DOHH2 (cell line): ENCODE measurements around the gene EPHB1.

Experiments used
- H3F3A ChIP-seq: fragments of 200-600 bp; sonication (generic), shearing (Covaris generic); 2 replicates; pipeline ENCODE4 v1.6.0; 2016; ENCODE audit warnings: antibody characterized with exemption, mild to moderate bottlenecking; ENCODE audit not compliant: control insufficient read depth, insufficient read depth
- H3K27ac ChIP-seq: fragments of 200-600 bp; sonication (generic); 2 replicates; pipeline ENCODE4 v1.5.1; 2014; ENCODE audit warnings: low read depth, mild to moderate bottlenecking, low read length, moderate library complexity
- H3K27me3 ChIP-seq: fragments of 200-600 bp; sonication (generic); 2 replicates; pipeline ENCODE4 v1.6.1; 2014; ENCODE audit warnings: mild to moderate bottlenecking, low read length, mixed read lengths; ENCODE audit not compliant: control insufficient read depth
- H3K36me3 ChIP-seq: fragments of 200-600 bp; sonication (generic); 2 replicates; pipeline ENCODE4 v1.6.1; 2014; ENCODE audit warnings: mild to moderate bottlenecking, low read length, moderate library complexity, mixed read lengths; ENCODE audit not compliant: control insufficient read depth
- H3K4me1 ChIP-seq: fragments of 200-600 bp; sonication (generic); 2 replicates; pipeline ENCODE4 v1.6.1; 2014; ENCODE audit warnings: mild to moderate bottlenecking, low read length, mixed read lengths; ENCODE audit not compliant: control insufficient read depth
- H3K4me2 ChIP-seq: fragments of 200-600 bp; sonication (generic); 2 replicates; pipeline ENCODE4 v1.6.0; 2014; ENCODE audit warnings: mild to moderate bottlenecking, low read length, moderate library complexity
- H3K4me3 ChIP-seq: fragments of 200-600 bp; sonication (generic); 2 replicates; pipeline ENCODE4 v1.5.1; 2014; ENCODE audit warnings: mild to moderate bottlenecking, low read length, mixed read lengths
- H3K79me2 ChIP-seq: fragments of 200-600 bp; sonication (generic); 2 replicates; pipeline ENCODE4 v1.6.1; 2014; ENCODE audit warnings: mild to moderate bottlenecking, low read length, mixed read lengths; ENCODE audit not compliant: control insufficient read depth
- H3K9me2 ChIP-seq: fragments of 200-600 bp; sonication (generic); replicated peaks from 2 replicates; pipeline ENCODE4 v1.6.1; 2014; ENCODE audit warnings: mild to moderate bottlenecking, low read length, mixed read lengths; ENCODE audit not compliant: control insufficient read depth
- H3K9me3 ChIP-seq: fragments of 200-600 bp; sonication (generic); 2 replicates; pipeline ENCODE4 v1.6.1; 2014; ENCODE audit warnings: antibody characterized with exemption, low read length, mixed read lengths; ENCODE audit not compliant: control insufficient read depth, insufficient read depth
- H4K20me1 ChIP-seq: fragments of 200-600 bp; sonication (generic); 2 replicates; pipeline ENCODE4 v1.6.0; 2014; ENCODE audit warnings: low read depth, mild to moderate bottlenecking, antibody characterized with exemption, low read length, moderate library complexity; ENCODE audit not compliant: control insufficient read depth, insufficient read depth
- CTCF ChIP-seq: fragments of 200-600 bp; sonication (generic); IDR thresholded peaks from one replicate; pipeline ENCODE4 v1.5.1; 2014; ENCODE audit warnings: antibody characterized with exemption, mild to moderate bottlenecking, low read depth, low read length; ENCODE audit not compliant: poor library complexity, severe bottlenecking
- EZH2phosphoT487 ChIP-seq: fragments of 200-600 bp; sonication (generic); IDR thresholded peaks from 2 replicates; pipeline ENCODE4 v1.6.1; 2017; ENCODE audit warnings: borderline replicate concordance, mild to moderate bottlenecking, antibody characterized with exemption, low read length, moderate library complexity, mixed read lengths

The EPHB1 gene

GRCh38 chr3:134859341-134859740 lies 64.3 kb downstream of the EPHB1 start:
- no peaks in the 10 kb centered on the region for H3K9me2 ChIP-seq
- no peaks in the 10 kb centered on the region for H3K4me1 ChIP-seq
- no peak for TF ChIP-seq EZH2phosphoT487
- TF ChIP-seq CTCF, result no peak
- no peaks in the 10 kb centered on the region for H3K9me3 ChIP-seq
- no peaks in the 10 kb centered on the region for H4K20me1 ChIP-seq
- no peak overlapping the region for H3K4me2 ChIP-seq
- no peaks in the 10 kb centered on the region for H3K27me3 ChIP-seq
- no peaks in the 10 kb centered on the region for H3K79me2 ChIP-seq
- no peaks in the 10 kb centered on the region for H3K36me3 ChIP-seq
- H3K27ac ChIP-seq, result no peak overlapping the region
- no peaks in the 10 kb centered on the region for H3F3A ChIP-seq
- H3K4me3 ChIP-seq, result no peak overlapping the region

- Histone ChIP-seq H3K4me1 (no peaks in the 10 kb centered on the region), H3K79me2 (no peaks in the 10 kb centered on the region), H3K9me3 (no peaks in the 10 kb centered on the region), H3K27ac (no peak overlapping the region), H3F3A (no peaks in the 10 kb centered on the region), H3K36me3 (no peaks in the 10 kb centered on the region), H3K4me2 (no peak overlapping the region), H3K27me3 (no peaks in the 10 kb centered on the region), H3K9me2 (no peaks in the 10 kb centered on the region), H4K20me1 (no peaks in the 10 kb centered on the region), H3K4me3 (no peak overlapping the region)
- TF ChIP-seq CTCF (no peak), EZH2phosphoT487 (no peak)
Observed at GRCh38 chr3:134860141-134860540, 65.1 kb downstream of the EPHB1 start.

- Histone ChIP-seq H3F3A (no peaks in the 10 kb centered on the region), H3K27me3 (no peaks in the 10 kb centered on the region), H4K20me1 (no peaks in the 10 kb centered on the region), H3K9me3 (no peaks in the 10 kb centered on the region), H3K4me3 (no peak overlapping the region), H3K9me2 (no peaks in the 10 kb centered on the region), H3K27ac (no peak overlapping the region), H3K4me2 (no peak overlapping the region), H3K36me3 (no peaks in the 10 kb centered on the region), H3K79me2 (no peaks in the 10 kb centered on the region), H3K4me1 (no peaks in the 10 kb centered on the region)
- TF ChIP-seq EZH2phosphoT487, result no peak
- TF ChIP-seq CTCF, result no peak
Observed at GRCh38 chr3:134863915-134864314, 68.9 kb downstream of the EPHB1 start.

GRCh38 chr3:134864636-134865035 lies 69.6 kb downstream of the EPHB1 start:
- Histone ChIP-seq H3F3A (no peaks in the 10 kb centered on the region), H3K4me3 (no peak overlapping the region), H3K4me2 (no peak overlapping the region), H3K27me3 (no peaks in the 10 kb centered on the region), H3K79me2 (no peaks in the 10 kb centered on the region), H3K9me2 (no peaks in the 10 kb centered on the region), H3K36me3 (no peaks in the 10 kb centered on the region), H3K27ac (no peak overlapping the region), H3K4me1 (no peaks in the 10 kb centered on the region), H4K20me1 (no peaks in the 10 kb centered on the region), H3K9me3 (no peaks in the 10 kb centered on the region)
- no peak for TF ChIP-seq EZH2phosphoT487
- TF ChIP-seq CTCF, result no peak
